Measurements from ENCODE around the gene MRPL50.

Gene MRPL50

DNA sequence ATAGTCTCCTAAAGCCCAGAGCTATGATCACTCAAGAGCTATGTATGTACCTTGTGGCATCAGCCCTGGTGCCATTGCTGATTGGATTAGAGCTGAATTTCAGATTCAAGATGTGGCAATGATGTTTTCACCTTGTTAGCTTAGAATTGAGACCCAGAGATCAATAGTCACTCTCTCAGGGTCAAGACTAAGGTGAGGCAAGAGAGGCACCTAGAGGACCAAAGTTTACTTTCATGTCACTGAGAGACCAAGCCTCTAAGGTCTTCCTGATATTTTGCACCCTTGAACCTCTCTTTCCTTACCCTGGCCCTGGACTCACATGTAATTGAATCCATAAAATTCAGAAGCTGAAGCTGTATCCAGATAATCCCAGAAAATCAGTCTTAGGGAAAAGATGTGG lies 56.5 kb downstream of the MRPL50 start:
- TF ChIP-seq, protein P1, sequence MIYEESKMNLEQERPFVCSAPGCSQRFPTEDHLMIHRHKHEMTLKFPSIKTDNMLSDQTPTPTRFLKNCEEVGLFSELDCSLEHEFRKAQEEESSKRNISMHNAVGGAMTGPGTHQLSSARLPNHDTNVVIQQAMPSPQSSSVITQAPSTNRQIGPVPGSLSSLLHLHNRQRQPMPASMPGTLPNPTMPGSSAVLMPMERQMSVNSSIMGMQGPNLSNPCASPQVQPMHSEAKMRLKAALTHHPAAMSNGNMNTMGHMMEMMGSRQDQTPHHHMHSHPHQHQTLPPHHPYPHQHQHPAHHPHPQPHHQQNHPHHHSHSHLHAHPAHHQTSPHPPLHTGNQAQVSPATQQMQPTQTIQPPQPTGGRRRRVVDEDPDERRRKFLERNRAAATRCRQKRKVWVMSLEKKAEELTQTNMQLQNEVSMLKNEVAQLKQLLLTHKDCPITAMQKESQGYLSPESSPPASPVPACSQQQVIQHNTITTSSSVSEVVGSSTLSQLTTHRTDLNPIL (CRISPR knock-in tag; IDR thresholded peaks at IDR 0.05; ENCODE audit: low read depth), result no peak
- no peak for TF ChIP-seq ZFP30 (CRISPR knock-in tag; IDR thresholded peaks at IDR 0.05)
- TF ChIP-seq, protein P2, sequence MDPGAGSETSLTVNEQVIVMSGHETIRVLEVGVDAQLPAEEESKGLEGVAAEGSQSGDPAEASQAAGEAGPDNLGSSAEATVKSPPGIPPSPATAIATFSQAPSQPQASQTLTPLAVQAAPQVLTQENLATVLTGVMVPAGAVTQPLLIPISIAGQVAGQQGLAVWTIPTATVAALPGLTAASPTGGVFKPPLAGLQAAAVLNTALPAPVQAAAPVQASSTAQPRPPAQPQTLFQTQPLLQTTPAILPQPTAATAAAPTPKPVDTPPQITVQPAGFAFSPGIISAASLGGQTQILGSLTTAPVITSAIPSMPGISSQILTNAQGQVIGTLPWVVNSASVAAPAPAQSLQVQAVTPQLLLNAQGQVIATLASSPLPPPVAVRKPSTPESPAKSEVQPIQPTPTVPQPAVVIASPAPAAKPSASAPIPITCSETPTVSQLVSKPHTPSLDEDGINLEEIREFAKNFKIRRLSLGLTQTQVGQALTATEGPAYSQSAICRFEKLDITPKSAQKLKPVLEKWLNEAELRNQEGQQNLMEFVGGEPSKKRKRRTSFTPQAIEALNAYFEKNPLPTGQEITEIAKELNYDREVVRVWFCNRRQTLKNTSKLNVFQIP (CRISPR knock-in tag; IDR thresholded peaks at IDR 0.05; ENCODE audit: borderline replicate concordance, low read depth), result no peak
- no peak for ATAC-seq

Data from SK-N-SH treated with all-trans-retinoic acid at 6 μM for 48 hours (cell line).